ENCODE results near the gene SRSF11. TPM values are rescaled to one million over a fixed set of nuclear protein-coding genes. Genes with fewer than 3 reads are reported as not detected.
A peak's percentile ranks its signal among the peaks of the same experiment; 100 is the strongest.
"Not testable (repeated sequence)": the region's sequence is repeated elsewhere in the genome, so short reads cannot be mapped to it uniquely, and the experiment has no call there.

Gene SRSF11, protein sequence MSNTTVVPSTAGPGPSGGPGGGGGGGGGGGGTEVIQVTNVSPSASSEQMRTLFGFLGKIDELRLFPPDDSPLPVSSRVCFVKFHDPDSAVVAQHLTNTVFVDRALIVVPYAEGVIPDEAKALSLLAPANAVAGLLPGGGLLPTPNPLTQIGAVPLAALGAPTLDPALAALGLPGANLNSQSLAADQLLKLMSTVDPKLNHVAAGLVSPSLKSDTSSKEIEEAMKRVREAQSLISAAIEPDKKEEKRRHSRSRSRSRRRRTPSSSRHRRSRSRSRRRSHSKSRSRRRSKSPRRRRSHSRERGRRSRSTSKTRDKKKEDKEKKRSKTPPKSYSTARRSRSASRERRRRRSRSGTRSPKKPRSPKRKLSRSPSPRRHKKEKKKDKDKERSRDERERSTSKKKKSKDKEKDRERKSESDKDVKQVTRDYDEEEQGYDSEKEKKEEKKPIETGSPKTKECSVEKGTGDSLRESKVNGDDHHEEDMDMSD
- 73.3 and 77.3 TPM in 2 replicates for total RNA-seq (2014; rRNA removed; shearing (Covaris generic))
- 58.7 and 75.3 TPM in 2 replicates for polyA plus RNA-seq (2015; cell fraction: cytosol; rRNA removed)
- polyA plus RNA-seq (2015; cell fraction: nucleus; rRNA removed), result 1,561 and 1,859 TPM in 2 replicates

GRCh38 chr1:70221238-70222121, at the start of gene SRSF11:
SRSF11 (plus strand) TSS chr1:70221380; CDS start chr1:70221637, 257 bp downstream.
- in situ Hi-C loops (cut with HindIII; ENCODE audit: low pct_unique_long_range_greater_than_20kb, low sequenced_read_pairs), result no loop called here
- DNase-seq (ENCODE audit: low read depth, low spot score), result peak; percentile 92

GRCh38 chr1:70171512-70171911, 49.7 kb upstream of the SRSF11 start:
- DNase-seq (ENCODE audit: low read depth, low spot score), result no peak
- in situ Hi-C loops (cut with HindIII; ENCODE audit: low pct_unique_long_range_greater_than_20kb, low sequenced_read_pairs), result no loop called here

DNA sequence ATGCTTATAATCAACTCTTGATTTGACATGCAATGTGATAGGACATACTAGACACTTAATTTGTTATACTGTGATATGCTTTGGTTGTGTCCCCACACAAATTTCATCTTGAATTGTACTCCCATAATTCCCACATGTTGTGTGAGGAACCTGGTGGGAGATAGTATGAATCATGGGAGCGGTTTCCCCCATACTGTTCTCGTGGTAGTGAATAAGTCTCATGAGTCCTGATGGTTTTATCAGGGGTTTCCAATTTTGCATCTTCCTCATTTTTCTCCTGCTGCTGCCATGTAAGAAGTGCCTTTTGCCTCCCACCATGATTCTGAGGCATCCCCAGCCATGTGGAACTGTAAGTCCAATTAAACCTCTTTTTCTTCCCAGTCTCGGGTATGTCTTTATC, 36.0 kb upstream of the SRSF11 start:
- in situ Hi-C loops (cut with HindIII; ENCODE audit: low pct_unique_long_range_greater_than_20kb, low sequenced_read_pairs); DNase-seq (ENCODE audit: low read depth, low spot score): not testable (repeated sequence)

DNA sequence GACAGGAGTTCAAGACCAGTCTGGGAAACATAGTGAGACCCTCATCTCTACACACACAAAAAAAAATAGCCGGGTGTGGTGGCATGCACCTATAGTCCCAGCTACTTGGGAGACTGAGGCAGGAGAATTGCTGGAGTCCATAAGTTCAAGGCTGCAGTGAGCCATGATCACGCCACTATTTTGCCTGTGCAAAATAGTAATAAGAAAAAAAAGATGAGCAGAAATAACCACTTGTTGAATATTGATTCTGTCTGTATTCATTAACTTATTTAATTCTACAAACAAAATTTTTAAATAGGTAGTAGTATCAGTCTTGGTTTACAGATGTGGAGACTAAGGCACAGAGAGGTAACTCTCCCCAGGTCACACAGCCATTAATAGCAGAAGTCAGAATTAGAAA, 32.7 kb upstream of the SRSF11 start:
- in situ Hi-C loops (cut with HindIII; ENCODE audit: low pct_unique_long_range_greater_than_20kb, low sequenced_read_pairs), result no loop called here
- no peak for DNase-seq (ENCODE audit: low read depth, low spot score)

- in situ Hi-C loops (cut with HindIII; ENCODE audit: low pct_unique_long_range_greater_than_20kb, low sequenced_read_pairs), result no loop called here
These were observed 31.0 kb upstream of the SRSF11 start for GRCh38 chr1:70190180-70190579.

GRCh38 chr1:70192446-70192845, 28.7 kb upstream of the SRSF11 start:
- in situ Hi-C loops (cut with HindIII; ENCODE audit: low pct_unique_long_range_greater_than_20kb, low sequenced_read_pairs), result not testable (repeated sequence)

More at GRCh38 chr1:70190180-70190579, 31.0 kb upstream of the SRSF11 start:
- no peak for DNase-seq (ENCODE audit: low read depth, low spot score)

DNA sequence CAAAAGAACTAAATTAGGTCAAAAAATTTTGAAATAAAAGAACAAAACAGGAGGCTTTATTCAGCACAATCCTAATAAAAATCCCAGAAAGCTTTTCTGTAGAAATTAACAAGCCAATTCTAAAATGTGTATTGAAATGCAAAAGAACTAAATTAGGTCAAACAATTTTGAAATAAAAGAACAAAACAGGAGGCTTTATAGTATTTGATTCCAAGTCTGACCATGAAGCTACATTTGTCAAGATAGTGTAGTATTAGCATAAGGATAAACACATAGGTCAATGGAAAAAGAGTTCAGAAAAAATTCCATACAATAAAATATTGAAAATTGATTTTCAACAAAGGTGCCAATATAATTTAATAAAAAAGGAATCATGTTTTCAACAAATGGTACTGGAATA, 26.6 kb upstream of the SRSF11 start:
- in situ Hi-C loops (cut with HindIII; ENCODE audit: low pct_unique_long_range_greater_than_20kb, low sequenced_read_pairs), result no loop called here
- no peak for DNase-seq (ENCODE audit: low read depth, low spot score)

More at GRCh38 chr1:70192446-70192845, 28.7 kb upstream of the SRSF11 start:
- DNase-seq (ENCODE audit: low read depth, low spot score), result not testable (repeated sequence)

DNA sequence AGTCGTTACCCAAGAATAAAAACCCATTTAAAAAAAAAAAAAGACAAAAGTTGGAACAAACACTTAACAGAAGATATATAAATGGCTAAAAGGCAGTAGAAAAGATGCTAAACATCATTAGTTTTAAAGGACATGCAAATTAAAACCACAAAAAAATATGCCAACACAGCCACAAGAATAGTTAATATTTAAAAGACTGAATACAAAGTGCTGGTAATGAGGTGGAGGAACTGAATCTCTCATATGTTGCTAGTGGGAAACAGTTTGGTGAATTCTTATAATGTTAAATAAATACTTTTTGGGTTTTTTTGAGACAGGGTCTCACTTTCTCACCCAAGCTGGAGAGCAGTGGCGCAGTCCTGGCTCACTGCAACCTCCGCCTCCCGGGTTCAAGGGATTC, 25.8 kb upstream of the SRSF11 start:
- in situ Hi-C loops (cut with HindIII; ENCODE audit: low pct_unique_long_range_greater_than_20kb, low sequenced_read_pairs), result no loop called here
- no peak for DNase-seq (ENCODE audit: low read depth, low spot score)

- peak; percentile 9 for DNase-seq (ENCODE audit: low read depth, low spot score)
- in situ Hi-C loops (cut with HindIII; ENCODE audit: low pct_unique_long_range_greater_than_20kb, low sequenced_read_pairs), result no loop called here
These were observed 24.8 kb upstream of the SRSF11 start for GRCh38 chr1:70196333-70196732.

DNA sequence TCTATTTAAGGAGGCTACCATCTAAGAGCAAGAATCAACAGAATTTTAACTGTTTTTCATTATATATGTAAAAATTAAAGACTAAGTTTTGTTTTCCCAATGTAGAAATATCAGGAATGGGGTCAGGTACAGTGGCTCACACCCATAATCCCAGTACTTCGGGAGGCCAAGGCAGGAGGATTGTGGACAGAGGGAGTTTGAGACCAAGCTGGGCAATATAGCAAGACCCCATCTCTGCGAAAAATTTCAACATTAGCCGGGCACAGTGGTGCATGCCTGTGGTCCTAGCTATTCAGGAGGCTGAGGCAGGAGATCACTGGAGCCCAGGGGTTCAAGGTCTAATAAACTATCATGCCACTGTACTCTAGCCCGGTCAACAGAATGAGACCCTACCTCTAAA, 21.1 kb upstream of the SRSF11 start:
- in situ Hi-C loops (cut with HindIII; ENCODE audit: low pct_unique_long_range_greater_than_20kb, low sequenced_read_pairs), result no loop called here
- no peak for DNase-seq (ENCODE audit: low read depth, low spot score)

GRCh38 chr1:70202173-70202758, 18.9 kb upstream of the SRSF11 start:
- DNase-seq (ENCODE audit: low read depth, low spot score), result no peak
- in situ Hi-C loops (cut with HindIII; ENCODE audit: low pct_unique_long_range_greater_than_20kb, low sequenced_read_pairs), result no loop called here

DNA sequence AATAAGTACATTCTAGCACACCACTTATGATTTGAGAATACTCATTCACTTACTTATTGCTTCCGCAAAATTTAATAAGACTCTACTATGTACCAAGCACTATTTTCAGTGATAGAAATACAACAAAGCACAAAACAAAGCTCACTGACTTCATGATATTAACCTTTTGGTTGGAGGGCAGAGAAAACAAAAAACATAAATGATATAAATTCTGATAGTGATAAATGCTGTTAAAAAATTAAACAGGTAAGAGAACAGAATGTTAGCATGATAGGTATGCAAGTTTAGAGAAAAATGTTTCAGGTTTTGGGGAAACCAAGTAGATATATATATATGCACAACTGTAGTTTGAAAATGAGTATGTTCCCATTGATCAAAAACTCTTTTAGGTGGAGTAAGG, 17.0 kb upstream of the SRSF11 start:
- in situ Hi-C loops (cut with HindIII; ENCODE audit: low pct_unique_long_range_greater_than_20kb, low sequenced_read_pairs), result no loop called here
- no peak for DNase-seq (ENCODE audit: low read depth, low spot score)

DNA sequence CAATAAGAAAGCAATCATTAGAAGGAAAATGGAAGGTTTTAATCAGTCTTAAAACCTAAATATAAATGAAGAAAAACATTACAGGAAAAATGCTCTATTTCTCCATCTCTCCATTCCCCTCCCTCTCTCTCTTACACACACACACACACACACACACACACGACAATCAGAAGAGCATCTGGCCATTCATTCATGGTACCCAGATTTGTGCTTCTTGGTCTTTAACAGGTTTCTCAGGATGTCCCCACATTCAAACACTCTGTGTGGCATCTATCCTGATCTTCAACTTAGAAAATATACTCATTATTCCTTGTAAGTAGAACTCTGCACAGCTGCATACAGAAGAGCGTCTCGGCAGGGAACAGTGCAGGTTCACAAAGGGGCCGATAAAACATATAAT, 16.6 kb upstream of the SRSF11 start:
- DNase-seq (ENCODE audit: low read depth, low spot score), result no peak
- in situ Hi-C loops (cut with HindIII; ENCODE audit: low pct_unique_long_range_greater_than_20kb, low sequenced_read_pairs), result no loop called here

- in situ Hi-C loops (cut with HindIII; ENCODE audit: low pct_unique_long_range_greater_than_20kb, low sequenced_read_pairs), result no loop called here
- no peak for DNase-seq (ENCODE audit: low read depth, low spot score)
These were observed 16.1 kb upstream of the SRSF11 start for GRCh38 chr1:70205071-70205433.

DNA sequence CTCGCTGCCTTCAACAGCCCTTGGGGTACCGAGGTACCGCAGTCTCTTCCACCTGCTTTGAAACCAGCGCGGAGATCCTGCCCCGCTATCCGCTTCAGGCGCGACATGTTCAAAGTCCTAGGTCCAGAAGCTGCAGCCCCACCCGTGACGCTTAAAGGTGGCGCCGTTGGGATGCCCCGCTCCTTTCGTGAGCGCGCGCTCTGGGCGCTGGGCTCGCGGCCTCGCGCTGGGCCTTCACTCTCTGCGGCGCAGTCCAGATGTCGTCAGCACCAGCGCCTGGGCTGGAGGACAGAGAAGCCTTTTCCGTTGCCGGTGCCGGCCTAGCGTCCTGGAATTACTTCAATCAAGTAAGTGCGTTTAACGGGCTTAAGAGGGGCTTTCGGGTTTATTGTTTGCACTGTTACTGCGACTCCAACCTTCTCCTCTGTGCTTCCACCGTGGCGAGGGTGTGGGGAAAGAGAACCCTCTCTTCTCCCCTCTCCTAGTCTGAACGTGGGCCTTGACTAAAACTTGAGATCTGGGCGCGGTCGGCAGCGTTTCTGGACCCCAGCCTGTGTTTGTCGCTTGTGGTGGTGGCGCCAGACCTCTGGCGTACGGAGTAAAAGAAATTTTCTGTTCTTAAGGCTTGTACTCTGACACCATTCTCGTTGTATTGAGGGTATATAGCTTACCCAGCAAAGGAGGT, 15.6 kb upstream of the SRSF11 start, which contains the start of gene LRRC40:
Gene LRRC40 (minus strand): TSS at position 146 of the 685 bp plus-strand sequence. CDS start 39 bp downstream, at position 107.
- peak; percentile 92 for DNase-seq (ENCODE audit: low read depth, low spot score)
- in situ Hi-C loops (cut with HindIII; ENCODE audit: low pct_unique_long_range_greater_than_20kb, low sequenced_read_pairs), result no loop called here

GRCh38 chr1:70206833-70207232, 14.3 kb upstream of the SRSF11 start:
- in situ Hi-C loops (cut with HindIII; ENCODE audit: low pct_unique_long_range_greater_than_20kb, low sequenced_read_pairs); DNase-seq (ENCODE audit: low read depth, low spot score): not testable (repeated sequence)

DNA sequence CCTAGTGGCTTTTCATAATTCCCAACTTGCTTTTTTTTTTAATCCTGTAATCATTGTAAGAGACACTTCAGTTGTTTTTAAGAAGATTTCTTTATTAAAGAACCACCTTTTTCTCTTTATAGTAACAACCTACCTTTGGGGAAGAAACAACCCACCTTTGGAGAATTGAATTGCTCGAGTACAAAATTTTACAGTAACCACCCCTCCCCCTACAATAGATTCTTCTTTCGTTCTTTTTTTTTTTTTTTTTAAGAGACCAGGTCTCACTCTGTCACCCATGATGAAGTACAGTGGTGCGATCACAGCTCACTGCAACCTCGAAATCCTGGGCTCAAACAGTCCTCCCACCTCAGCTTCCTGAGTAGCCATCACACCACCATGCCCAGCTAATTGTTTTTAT, 13.7 kb upstream of the SRSF11 start:
- in situ Hi-C loops (cut with HindIII; ENCODE audit: low pct_unique_long_range_greater_than_20kb, low sequenced_read_pairs), result no loop called here
- no peak for DNase-seq (ENCODE audit: low read depth, low spot score)

All from SK-MEL-5 (cell line).